NCI-H2029 treated with DMSO at 0.1 percent for 48 hours (cell line): ENCODE results near the gene AGAP5.
A peak's percentile ranks its signal among the peaks of the same experiment; 100 is the strongest.
"Not testable (repeated sequence)": the region's sequence is repeated elsewhere in the genome, so short reads cannot be mapped to it uniquely, and the experiment has no call there.

Experiments
- DNase-seq: peaks from one replicate; lab custom pipeline; 2025; lab: John Stamatoyannopoulos, UW

Gene AGAP5

DNA sequence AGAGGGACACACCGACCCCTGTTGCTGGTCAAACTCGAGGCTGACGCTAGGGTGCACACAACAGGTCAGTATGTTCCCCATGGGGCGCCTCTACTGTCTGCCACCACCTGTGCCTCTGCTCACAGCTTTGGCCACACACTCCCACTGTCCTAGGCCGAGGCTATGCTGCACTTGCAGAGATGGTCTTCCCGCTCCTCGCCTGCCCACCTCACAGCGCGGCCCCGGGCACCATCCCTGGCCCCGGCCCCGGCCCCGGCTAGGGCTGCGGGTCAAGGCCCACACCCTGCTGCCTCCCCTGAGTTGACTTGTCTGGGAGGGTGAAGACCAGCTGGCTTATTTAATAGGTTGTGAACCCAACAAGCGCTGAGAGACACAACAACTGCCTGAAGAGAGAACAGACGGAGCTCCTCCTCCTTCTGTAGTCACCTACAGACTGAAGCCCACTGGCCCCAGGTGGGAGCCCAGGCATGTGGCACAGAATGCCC lies at the start of gene AGAP5:
Gene AGAP5 (minus strand): TSS at position 435 of the 485 bp plus-strand sequence. CDS start 354 bp downstream, at position 81.
- DNase-seq, result not testable (repeated sequence)

DNA sequence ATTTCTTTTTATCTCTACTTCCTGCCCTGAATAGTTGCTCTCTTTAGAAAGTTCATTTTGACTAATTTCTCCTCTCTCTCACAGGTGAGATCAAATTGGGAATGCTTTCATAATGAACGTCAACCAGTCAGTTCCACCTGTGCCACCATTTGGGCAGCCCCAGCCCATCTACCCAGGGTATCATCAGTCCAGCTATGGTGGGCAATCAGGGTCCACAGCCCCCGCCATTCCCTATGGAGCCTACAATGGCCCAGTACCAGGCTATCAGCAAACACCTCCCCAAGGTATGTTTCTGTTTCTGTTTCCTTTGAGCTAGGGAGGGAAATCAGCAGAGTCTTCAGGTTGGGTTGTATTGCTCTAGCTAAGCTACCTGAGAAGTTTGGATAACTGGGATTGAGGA lies 48.8 kb upstream of the AGAP5 start:
- no peak for DNase-seq

DNA sequence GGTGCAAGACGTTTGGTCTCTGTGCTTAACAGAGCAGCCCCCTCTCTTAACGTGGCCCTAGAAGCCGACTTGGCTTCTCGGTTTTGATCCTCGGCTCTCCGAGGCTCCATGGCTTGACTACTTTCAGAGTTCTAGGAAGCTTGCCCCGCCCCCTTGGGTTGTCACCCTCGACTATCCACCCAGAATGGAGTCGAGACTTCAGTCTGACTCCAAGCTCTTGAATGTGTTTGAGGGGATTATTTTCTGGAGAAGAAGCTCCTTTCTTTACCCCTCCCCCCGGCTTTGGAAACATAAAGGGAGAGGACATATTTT lies 46.7 kb upstream of the AGAP5 start:
- DNase-seq, result no peak

DNA sequence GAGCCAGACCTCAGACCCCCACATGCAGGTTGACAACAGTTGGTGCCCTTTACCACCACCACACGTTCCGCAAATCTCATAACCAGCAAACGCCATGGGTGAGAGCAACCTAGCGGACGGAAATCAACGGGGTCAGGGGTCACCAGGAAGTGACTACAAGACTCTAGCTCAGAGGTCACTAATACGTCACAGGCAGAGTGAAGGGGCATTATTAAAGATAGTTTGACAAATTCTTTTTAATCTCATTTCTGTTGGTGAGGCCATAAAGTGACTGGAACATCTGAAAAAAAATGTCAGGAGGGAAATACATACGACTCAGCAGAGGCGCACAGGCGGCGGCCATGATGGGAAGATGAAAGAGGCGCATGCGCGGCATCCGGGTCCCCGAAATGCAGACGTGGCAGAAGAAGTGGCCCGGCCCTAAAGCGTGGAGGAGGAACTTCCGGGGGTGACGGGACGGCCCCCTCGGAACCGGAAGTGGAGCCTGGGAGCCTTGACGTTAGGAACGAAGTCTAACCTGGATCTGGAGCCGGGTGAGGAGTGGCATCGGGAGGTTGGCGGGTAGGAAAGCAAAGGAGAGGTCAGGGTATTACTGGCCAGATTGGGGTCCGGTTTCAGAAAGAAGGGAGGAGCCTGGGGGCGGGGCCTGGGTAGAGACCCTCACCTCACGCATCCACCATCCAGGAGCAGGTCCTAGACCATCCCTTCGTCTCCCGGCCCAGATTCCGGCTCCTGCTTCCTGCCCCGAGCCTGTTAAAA lies 46.2 kb upstream of the AGAP5 start, which contains the start of gene SEC24C:
Gene SEC24C (plus strand): TSS at position 468 of the 759 bp plus-strand sequence. CDS start 2,461 bp downstream, outside the sequence.
- peak; percentile 72 for DNase-seq

DNA sequence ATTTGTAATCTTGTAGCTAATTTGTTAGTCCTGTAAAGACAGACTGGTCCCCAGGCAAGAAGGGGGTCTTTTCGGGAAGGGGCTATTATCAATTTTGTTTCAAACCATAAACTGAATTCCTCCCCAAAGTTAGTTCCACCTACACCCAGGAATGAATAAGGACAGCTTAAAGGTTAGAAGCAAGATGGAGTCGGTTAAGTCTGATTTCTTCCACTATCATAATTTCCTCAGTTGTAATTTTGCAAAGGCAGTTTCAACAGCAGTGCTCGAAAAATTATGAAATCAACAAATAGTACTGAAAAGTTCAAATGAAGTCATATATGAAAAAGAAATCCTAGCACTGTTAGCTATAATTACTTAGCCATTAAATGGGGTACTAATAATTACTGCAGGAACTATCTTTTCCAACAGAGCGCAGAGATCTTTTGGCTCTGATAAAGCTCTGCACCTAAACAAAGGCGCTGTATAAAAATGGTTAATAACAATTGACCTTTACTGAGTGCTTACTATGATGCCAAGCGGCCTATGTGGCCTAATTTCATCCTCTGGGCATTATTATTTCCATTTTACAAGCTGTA lies 45.5 kb upstream of the AGAP5 start:
- no peak for DNase-seq

DNA sequence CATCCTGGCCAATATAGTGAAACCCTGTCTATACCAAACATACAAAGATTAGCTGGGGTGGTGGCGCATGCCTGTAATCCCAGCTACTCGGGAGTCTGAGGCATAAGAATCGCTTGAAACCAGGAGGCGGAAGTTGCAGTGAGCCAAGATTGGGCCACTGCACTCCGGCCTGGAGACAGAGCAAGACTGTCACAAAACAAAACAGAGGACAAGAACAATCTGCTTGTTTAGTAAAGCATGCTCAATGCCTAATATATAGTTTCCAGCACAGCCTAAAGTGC lies 44.5 kb upstream of the AGAP5 start:
- no peak for DNase-seq

DNA sequence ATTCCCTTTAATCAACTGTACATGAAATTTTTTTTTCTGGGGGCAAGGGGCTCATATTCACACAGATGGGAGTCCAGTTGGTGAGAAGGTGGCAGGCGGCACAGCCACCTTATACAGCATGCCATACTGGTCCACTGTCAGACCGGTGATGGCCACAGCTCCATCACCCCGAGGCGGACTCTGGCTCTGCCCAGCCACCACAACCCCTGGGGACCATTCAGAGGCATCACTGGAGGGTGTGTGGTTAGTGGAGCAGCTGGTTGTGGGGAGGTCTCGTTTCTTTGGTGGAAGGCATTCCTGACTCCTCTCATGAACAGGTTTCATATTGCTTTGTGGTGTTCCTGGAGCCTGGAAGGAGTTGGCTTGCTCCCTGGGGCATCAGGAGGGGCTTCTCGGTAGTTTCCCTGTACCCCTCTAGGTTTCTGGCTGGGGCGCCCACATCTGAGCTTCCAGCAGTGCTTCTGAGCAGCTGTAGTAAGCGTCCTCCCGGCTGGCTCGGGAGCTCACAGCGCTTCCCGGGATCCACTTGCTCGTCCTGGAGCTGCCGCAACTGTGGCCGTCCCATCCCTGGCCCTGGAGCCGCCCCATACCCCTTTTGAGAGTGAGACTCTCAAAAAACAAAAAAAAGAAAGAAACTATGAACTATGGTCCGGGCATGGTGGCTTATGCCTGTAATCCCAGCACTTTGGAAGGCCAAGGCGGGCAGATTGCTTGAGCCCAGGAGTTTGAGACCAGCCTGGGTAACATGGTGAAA lies 42.8 kb upstream of the AGAP5 start:
- DNase-seq, result not testable (repeated sequence)

DNA sequence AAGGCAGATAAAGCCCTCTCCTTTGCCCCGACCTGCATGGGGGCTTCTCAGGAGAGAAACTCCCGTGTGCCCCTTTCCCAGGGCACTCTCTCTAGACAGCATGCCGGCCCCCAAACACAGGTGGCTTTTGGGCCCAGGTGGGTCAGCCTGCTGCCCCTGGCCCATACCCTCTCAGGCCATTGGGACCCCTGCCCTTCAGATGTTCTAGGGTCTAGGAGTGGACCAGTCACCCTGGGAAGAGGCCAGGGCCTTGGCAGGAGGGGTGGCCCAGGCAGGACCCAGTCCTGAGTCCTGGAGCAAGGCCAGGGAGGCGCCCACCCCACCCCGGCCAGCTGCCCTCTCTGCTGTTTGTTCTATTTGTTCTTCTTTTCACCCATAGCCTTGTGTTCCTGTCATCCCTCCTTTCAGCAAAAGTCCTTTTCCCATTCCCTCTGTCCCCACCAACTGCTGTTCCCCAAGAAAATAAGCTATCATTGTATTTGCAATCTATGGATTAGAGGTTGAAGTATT lies 36.9 kb upstream of the AGAP5 start:
- DNase-seq, result no peak

DNA sequence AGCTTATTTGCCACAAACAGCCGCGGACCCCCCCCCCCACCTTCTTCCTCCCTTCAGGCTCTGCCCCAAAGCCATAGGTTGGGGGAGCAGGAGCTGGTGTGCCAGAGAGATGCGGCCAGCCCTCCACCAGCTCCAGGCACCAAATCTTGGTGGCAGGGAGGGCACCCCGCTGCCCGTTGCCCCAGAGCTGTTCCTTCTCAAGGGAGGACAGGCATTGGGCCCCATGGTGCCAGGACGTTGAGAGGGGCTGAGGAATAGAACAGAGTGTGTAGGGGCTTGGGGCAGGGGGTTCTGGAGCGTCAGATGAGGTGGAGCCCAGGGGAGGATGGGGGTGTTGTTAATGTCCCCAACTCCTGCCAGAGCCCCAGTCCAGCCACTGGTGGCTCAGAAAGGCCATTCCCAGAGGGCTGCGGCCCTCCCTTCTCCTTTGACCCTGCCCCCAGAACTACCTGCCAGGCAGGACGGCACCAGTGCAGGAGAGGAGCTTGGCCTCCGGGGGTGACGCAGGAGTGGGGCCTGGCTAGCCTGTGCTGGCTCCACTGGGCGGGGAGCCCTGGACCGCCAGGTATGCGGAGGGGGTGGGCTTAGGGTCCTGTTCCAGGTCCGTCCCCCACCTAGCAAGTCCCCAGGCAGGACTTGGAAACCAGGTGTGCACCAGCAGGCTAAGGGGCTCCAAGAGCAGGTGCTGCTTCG lies 36.3 kb upstream of the AGAP5 start:
- DNase-seq, result no peak

DNA sequence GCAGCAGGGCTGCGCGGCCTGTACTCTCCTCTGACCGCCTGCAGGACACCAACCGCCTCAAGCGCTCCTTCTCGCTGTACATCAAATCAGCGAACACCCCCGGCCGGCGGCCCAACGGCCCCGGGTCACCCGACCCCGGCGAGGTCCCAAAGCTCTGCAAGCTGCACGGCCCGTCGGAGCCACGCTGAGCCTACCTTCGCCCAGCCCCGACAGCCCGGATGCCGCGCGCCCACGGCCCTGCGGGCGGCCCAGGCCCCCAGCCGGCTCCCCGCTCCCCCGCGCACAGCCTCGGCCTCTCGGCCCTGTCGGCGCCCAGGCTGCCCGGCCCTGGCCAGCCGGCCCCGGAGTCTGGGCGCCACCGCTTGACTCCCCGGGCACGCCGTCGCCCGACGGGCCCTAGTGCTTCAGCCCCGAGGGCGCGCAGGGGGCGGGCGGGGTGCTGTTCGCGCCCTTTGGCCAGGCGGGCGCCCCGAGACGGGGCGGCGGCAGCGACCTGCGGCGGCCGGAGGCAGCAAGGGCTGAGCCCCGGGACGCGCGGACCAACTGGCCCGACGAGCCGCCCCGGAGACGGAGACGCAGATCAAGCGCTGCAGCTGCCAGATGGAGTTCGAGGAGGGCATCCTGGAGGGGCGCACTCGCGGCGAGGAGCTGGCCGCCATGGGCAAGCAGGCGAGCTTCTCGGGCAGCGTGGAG lies 35.2 kb upstream of the AGAP5 start:
- DNase-seq, result no peak

DNA sequence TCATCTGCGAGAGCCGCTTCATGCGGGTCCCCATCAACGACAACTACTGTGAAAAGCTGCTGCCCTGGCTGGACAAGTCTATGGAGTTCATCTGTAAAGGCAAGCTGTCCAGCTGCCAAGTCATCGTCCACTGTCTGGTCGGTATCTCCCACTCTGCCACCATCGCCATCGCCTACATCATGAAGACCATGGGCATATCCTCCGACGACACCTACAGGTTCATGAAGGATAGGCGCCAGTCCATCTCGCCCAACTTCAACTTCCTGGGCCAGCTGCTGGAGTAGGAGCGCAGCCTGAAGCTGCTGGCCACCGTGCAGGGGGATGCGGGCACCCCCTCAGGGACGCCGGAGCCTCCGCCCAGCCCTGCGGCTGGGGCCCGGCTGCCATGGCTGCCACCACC lies 34.5 kb upstream of the AGAP5 start:
- no peak for DNase-seq

DNA sequence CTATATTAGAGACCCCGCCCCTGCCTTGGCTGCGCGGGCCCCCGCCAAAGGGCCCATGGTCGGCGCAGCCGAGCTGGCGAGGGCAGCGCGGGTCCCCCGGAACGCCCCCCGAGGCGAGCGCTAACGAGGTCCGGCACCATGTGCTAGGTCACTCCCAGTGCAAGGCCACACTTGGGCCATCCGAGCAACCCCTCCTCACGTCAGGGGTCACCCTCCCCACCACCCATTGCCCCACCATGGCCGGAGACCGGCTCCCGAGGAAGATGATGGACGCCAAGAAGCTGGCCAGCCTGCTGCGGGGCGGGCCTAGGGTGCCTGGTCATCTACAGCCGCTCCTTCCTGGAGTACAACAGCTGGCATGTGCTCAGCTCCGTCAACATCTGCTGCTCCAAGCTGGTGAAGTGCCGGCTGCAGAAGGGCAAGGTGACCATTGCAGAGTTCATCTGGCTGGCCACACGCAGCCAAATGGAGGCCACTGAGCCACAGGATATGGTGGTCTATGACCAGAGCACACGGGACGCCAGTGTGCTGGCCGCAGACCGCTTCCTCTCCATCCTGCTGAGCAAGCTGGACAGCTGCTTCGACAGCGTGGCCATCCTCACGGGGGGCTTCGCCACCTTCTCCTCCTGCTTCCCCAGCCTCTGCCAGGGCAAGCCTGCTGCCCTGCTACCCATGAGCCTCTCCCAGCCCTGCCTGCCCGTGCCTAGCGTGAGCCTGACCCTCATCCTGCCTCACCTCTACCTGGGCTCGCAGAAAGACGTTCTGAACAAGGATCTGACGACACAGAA lies 33.9 kb upstream of the AGAP5 start:
- no peak for DNase-seq

DNA sequence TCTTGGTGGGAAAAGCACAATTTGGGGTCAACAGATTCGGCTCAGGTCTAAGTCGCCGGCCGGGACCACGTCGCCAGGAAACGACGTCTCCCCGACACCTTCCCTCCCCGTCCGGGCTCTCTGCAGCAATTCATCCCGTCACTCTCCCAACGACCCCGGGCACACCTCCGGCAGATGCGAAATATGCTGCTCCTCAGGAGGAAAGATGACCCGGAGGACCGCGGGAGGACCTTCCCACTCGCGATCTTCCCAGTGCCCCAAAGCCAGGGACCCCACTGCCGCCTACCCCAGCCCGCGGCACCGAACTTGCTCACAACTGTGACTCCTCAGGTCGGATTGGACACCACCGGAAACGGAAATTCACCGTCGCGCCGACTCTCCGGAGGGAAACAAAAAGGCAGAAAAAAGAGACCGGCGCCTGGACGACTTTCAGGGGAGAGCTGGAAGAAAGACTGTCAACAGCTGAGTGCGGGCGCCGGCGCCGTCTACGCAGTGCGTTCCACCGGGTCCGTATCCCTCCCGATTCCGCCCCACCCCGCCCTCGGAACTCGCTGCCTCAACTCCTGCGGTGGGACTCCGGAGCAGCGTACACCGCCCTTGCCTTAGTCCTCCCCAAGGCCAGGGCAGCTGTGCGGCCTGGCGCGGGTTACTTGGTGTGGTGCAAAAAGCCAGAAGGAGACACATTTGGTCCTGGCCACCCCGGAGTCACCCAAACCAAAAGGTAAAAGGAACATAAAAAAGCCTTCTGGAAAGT lies 32.4 kb upstream of the AGAP5 start:
- peak; percentile 3 for DNase-seq

DNA sequence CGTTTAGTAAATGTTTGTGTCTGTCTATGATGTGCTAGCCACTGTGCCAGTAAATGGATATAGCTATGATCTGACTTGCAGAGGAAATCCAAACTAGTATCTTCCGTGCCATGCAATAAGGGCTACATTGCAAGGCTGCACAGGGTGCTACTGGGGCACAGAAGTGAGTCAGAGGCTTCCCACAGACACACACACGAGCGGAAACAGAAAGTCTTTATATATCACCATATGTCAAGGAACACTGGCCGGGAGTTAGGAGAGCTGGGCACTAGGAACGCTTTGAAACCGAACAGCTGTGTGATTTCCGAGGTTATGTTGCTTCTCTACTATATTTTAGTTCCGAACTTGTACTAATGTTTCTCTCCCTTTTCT lies 31.9 kb upstream of the AGAP5 start:
- not testable (repeated sequence) for DNase-seq

DNA sequence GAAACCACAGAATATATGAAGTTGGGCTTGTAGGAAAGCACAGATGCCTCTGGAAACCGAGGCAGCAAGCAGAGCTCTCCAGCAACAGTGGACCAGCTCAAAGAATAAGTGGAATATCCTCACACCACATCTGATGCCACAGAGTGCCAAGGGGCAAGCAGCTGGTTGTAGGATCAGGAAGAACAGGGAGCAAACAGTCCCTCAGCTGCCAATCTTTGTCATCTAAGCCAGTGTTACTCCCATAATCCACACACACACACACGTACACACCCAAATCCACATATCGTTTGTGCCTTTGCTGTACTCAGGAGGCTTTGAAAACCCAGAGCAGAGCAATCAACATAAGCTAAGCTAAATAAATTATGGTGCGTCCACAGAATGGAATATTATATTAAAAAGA lies 25.6 kb upstream of the AGAP5 start:
- DNase-seq, result no peak

DNA sequence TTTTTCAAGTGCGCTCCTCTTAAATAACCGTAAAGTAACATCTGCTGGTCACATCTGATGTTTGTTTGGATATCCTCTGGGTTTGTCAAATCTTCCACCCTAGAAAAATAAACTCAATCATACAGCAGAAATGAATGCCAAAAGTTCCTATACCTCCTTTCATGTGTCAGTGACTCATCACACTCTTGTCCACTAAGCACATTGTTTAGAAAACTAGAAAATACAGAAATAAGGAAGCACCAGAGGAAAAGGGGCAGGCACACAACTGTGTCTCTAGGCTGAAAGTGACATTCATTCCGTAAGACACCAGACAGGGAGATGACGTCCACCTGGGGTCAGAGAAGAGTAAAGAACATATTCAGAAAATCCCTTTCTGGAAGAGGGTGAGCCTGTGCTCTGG lies 22.7 kb upstream of the AGAP5 start:
- not testable (repeated sequence) for DNase-seq

DNA sequence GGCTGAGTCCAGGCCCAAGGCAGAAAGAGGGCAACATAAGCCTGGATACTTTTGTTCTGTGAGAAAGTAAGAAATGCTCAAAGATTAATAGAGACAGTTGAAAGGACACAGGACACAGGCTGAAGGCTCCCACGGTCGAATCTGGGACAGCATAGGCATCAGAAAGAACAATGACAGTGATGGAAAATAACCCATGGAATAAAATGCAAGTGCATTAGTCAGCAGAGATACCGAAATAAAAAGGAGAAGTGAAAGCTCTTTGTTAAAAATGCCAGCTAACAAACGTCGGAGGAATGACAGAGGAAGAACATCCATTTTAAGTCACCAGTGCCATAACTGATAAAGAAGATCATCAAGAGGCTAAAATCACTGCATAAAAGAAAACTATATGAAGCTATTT lies 19.6 kb upstream of the AGAP5 start:
- no peak for DNase-seq

DNA sequence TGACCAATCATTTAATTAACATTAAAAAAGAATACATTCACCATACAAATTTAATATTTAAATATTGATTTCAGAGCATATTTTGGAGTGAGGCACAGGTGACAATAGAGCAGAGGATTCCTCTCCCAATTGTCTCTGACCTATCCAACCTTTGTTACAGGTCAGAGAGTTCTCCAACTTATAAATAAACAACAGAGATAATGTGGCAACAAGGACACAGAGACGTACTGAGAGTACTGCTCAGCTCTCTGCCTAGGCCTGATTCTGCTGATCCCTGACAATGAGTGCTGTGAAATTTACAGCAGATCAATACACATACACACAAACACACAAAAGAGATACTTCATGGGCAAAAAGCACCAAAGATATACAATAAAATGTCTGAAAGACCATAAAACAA lies 18.3 kb upstream of the AGAP5 start:
- no peak for DNase-seq

DNA sequence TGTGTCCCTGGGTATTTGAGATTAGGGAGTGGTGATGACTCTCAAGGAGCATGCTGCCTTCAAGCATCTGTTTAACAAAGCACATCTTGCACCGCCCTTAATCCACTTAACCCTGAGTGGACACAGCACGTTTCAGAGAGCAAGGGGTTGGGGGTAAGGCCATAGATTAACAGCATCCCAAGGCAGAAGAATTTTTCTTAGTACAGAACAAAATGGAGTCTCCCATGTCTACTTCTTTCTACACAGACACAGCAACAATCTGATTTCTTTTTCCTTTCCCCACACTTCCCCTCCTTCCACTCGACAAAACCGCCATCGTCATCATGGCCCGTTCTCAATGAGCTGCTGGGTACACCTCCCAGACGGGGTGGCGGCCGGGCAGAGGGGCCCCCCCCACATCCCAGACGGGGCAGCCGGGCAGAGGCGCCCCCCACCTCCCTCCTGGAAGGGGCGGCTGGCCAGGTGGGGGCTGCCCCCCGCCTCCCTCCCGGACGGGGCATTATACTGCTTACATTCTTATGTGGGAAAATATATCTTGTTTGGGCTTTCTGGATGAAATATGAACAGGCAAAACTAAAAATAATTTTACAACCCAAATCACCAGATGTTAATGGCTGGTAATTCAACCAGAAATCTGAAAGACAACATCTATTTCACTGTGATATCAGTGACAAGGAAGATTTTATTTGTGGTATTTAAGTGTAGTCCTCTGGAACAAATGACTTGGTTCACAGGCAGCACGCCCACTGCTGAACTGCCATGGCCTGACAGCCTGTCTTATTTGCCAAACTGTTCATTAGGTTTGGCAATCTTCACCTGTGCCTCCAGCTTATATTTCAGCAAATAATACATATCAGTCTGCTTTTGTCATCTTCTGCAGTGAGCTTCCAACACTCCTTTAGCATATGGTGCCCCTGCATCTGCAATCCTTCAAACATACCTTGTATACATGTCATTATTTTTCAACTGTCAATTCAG lies 17.6 kb upstream of the AGAP5 start:
- DNase-seq, result not testable (repeated sequence)
